NB4 (cell line): ENCODE results near the gene MAPK1.

Experiments
- MAX ChIP-seq: IDR thresholded peaks from 2 replicates; pipeline ENCODE4 v1.6.1; 2011; ENCODE audit warnings: low read depth, low read length
- MYC ChIP-seq: IDR thresholded peaks from 2 replicates; pipeline ENCODE4 v1.6.1; 2011; ENCODE audit warnings: low read depth, low read length
- POLR2A ChIP-seq: IDR thresholded peaks from 2 replicates; pipeline ENCODE4 v1.6.1; 2011; ENCODE audit warnings: mild to moderate bottlenecking; ENCODE audit not compliant: insufficient read length; ENCODE audit errors: extremely low read depth
- TF ChIP-seq, protein P1 (sequence below): IDR thresholded peaks from one replicate; pipeline ENCODE4 v1.5.1; 2012; ENCODE audit warnings: low read depth, low read length

DNA sequence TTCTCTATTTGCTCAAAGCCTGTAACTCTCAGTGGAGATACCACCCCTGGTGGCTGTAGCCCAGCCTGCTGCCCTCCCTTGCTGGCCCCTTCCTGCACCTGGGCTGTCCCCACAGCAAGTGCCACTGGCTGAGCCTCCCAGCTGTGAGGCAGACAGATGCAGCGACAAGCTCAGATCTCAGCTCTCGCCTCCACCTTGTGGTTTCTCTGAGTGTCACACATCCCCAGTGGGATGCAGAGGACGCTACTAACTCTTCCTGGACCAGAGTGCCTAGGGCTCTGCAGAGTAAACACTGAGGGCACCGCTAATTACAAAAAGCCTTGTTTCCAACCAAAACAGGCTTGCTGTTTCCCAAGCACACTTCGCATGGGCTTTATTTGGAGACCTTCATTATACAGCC lies 140.8 kb downstream of the MAPK1 start:
- TF ChIP-seq, protein P1, sequence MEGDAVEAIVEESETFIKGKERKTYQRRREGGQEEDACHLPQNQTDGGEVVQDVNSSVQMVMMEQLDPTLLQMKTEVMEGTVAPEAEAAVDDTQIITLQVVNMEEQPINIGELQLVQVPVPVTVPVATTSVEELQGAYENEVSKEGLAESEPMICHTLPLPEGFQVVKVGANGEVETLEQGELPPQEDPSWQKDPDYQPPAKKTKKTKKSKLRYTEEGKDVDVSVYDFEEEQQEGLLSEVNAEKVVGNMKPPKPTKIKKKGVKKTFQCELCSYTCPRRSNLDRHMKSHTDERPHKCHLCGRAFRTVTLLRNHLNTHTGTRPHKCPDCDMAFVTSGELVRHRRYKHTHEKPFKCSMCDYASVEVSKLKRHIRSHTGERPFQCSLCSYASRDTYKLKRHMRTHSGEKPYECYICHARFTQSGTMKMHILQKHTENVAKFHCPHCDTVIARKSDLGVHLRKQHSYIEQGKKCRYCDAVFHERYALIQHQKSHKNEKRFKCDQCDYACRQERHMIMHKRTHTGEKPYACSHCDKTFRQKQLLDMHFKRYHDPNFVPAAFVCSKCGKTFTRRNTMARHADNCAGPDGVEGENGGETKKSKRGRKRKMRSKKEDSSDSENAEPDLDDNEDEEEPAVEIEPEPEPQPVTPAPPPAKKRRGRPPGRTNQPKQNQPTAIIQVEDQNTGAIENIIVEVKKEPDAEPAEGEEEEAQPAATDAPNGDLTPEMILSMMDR = peak; percentile 33
- TF ChIP-seq POLR2A (no peak), MAX (no peak), MYC (no peak)
